ENCODE results near the gene DNAH10. TPM values are rescaled to one million over a fixed set of nuclear protein-coding genes. Genes with fewer than 3 reads are reported as not detected.

Gene DNAH10
- total RNA-seq, 1 donor from 2014 or later: not detected

DNA sequence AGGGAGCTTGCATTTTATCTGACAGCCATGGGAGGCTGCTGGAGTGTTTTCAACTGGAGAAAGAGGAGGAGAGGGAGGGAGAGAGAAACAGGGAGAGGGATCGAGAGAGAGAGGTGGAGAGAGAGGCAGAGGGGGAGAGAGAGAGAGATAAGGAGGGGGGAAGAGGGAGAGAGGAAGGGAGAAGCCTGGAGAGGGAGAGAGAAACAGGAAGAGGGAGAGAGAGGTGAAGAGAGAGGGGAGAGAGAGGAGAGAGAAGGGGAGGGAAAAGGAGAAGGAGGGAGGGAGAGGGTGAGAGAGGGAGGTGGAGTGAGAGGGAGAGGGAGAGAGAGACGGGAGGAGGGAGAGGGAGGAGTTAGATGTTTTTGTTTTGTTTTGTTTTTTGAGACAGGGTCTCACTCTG lies 45.6 kb downstream of the DNAH10 start:
- Histone ChIP-seq H3K4me3 (no peak overlapping the region), H3K36me3 (no peaks in the 10 kb centered on the region), H3K9me3 (no peaks in the 10 kb centered on the region), H3K27me3 (no peaks in the 10 kb centered on the region), H3K27ac (no peak overlapping the region), H3K4me1 (no peaks in the 10 kb centered on the region)
- intact Hi-C loops (cut with DNase I): no loop called here
- TF ChIP-seq, protein P1, sequence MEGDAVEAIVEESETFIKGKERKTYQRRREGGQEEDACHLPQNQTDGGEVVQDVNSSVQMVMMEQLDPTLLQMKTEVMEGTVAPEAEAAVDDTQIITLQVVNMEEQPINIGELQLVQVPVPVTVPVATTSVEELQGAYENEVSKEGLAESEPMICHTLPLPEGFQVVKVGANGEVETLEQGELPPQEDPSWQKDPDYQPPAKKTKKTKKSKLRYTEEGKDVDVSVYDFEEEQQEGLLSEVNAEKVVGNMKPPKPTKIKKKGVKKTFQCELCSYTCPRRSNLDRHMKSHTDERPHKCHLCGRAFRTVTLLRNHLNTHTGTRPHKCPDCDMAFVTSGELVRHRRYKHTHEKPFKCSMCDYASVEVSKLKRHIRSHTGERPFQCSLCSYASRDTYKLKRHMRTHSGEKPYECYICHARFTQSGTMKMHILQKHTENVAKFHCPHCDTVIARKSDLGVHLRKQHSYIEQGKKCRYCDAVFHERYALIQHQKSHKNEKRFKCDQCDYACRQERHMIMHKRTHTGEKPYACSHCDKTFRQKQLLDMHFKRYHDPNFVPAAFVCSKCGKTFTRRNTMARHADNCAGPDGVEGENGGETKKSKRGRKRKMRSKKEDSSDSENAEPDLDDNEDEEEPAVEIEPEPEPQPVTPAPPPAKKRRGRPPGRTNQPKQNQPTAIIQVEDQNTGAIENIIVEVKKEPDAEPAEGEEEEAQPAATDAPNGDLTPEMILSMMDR (IDR thresholded peaks at IDR 0.05): no peak
- DNase-seq (ENCODE audit: low spot score in 2 of 2): no peak

DNA sequence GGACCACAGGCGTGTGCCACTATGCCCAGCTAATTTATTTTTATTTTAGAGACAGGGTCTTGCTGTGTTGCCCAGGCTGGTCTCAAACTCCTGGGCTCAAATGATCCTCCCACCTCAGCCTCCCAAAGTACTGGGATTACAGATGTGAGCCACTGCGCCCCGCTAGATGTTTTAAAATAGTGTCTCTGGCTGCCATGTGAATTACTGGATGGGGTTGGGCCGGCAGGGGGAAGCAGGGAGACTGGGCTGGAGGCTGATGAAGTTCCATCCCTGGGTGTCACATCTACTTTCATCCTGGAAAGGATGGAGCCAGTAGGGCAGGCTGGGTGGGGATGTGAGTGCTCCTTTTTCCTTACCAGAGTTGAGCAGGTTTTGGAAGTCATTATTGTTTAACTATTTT lies 46.1 kb downstream of the DNAH10 start:
- Histone ChIP-seq H3K36me3 (no peaks in the 10 kb centered on the region), H3K4me3 (no peak overlapping the region), H3K27ac (no peak overlapping the region), H3K27me3 (no peaks in the 10 kb centered on the region), H3K4me1 (no peaks in the 10 kb centered on the region), H3K9me3 (no peaks in the 10 kb centered on the region)
- TF ChIP-seq, protein P1 (IDR thresholded peaks at IDR 0.05): no peak
- DNase-seq (ENCODE audit: low spot score in 2 of 2): no peak
- intact Hi-C loops (cut with DNase I): no loop called here

DNA sequence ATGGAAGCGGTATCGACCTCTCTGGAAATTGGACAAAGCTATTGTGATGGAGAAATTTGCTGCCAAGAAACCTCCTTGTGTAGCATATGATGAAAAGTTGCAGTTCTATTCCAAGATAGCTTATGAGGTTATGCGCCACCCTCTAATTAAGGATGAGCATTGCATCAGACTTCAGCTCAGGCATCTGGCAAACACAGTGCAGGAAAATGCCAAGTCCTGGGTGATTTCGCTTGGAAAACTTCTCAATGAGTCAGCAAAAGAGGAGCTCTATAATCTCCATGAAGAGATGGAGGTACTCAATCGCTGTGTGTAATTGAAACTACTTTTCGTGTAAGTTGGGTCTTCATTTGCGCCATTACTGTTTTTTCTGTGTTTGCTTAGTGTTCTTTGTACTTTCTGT lies 51.2 kb downstream of the DNAH10 start:
- intact Hi-C loops (cut with DNase I): no loop called here
- DNase-seq (ENCODE audit: low spot score in 2 of 2): no peak
- Histone ChIP-seq H3K4me3 (no peak overlapping the region), H3K27ac (no peak overlapping the region), H3K4me1 (no peaks in the 10 kb centered on the region), H3K9me3 (peaks cover 0 to 18% of the 10 kb centered on the region in 2 donors), H3K36me3 (no peaks in the 10 kb centered on the region), H3K27me3 (no peaks in the 10 kb centered on the region)
- TF ChIP-seq, protein P1 (IDR thresholded peaks at IDR 0.05): no peak

DNA sequence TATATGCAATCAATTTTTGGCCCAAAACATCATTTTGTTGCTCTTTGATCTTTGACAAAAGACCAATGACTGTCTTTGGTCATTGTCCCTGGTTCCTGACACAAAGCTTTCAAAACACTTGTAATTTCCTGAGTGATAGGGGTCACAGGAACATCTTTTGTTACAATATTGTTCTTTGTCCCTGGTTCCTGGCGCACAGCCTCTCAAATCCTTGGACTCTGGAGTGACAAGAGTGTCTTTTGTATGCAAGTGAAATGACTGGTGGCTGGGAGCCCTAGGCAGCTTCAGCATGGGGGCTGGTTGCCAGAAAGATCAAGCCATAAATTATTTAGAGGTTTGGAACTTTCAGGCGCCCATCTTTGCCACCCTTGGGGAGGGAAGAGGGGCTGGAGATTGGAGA lies 53.9 kb downstream of the DNAH10 start:
- Histone ChIP-seq H3K27ac (no peak overlapping the region), H3K9me3 (peaks cover 0 to 18% of the 10 kb centered on the region in 2 donors), H3K4me1 (no peaks in the 10 kb centered on the region), H3K27me3 (no peaks in the 10 kb centered on the region), H3K36me3 (no peaks in the 10 kb centered on the region), H3K4me3 (no peak overlapping the region)
- no peak for DNase-seq (ENCODE audit: low spot score in 2 of 2)
- TF ChIP-seq, protein P1 (IDR thresholded peaks at IDR 0.05): no peak
- intact Hi-C loops (cut with DNase I): no loop called here

DNA sequence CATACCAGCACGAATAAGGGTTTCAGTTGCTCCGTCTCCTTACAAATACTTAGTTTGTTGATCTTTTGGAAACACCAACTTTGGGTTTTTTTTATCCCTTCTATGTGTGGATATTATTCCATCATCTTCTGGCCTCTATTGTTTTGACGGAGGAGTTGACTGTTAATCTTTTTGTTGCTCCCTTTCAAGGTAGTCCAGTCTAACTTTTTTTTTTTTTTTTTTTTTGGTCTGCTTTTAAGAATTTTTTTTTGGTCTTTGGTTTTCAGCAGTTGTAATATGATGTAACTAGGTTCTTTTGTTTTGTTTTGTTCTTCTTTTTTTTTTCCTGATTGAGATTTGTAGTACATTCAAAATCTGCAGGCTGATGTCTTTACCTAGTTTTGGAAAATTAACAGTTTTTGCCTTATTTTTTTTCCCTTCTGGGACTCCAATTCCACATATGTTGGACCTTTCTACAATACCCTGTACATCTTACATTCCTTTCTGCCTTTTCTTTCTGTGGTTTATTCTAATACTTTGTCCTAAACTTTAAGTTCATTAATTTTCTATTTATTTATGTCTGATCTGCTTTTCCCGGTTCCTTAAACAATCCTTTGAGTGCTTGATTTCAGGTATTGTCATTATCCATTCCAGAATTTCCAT lies 54.9 kb downstream of the DNAH10 start:
- H3K4me3 ChIP-seq: no peak overlapping the region
- H3K27me3 ChIP-seq: no peaks in the 10 kb centered on the region
- H3K9me3 ChIP-seq: peaks cover 0 to 18% of the 10 kb centered on the region in 2 donors
- no peak overlapping the region for H3K27ac ChIP-seq
- no peaks in the 10 kb centered on the region for H3K4me1 ChIP-seq
- TF ChIP-seq, protein P1 (IDR thresholded peaks at IDR 0.05): no peak
- H3K36me3 ChIP-seq: no peaks in the 10 kb centered on the region
- DNase-seq (ENCODE audit: low spot score in 2 of 2): no peak
- intact Hi-C loops (cut with DNase I): no loop called here

DNA sequence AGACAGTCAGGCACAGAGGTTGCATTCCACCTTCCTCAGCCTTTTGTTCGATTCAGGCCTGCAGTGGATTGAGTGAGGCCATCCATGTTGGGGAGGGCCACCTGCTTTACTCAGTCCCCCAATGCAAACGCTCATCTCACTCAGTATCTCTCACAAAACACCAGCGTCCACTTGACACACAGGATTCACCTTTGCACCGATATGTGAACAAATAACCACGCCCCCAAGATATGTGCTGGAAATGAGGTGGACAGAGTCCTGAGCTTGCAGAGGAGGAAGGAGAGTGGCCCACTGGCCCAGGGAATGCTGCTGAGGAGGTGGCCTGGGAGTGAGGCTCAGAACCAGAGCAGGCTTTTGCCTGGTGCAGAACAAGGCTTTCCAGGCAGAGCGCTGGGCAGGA lies 60.7 kb downstream of the DNAH10 start:
- H3K4me3 ChIP-seq: no peak overlapping the region
- TF ChIP-seq, protein P1 (IDR thresholded peaks at IDR 0.05): no peak
- DNase-seq (ENCODE audit: low spot score in 2 of 2): no peak
- no peaks in the 10 kb centered on the region for H3K4me1 ChIP-seq
- H3K9me3 ChIP-seq: peaks cover 0 to 4% of the 10 kb centered on the region in 2 donors
- intact Hi-C loops (cut with DNase I): no loop called here
- H3K27me3 ChIP-seq: no peaks in the 10 kb centered on the region
- H3K27ac ChIP-seq: no peak overlapping the region
- no peaks in the 10 kb centered on the region for H3K36me3 ChIP-seq
